ENCODE data around the gene ELMO2.

GRCh38 chr20:46423882-46424482, 17.6 kb upstream of the ELMO2 start:
- no peak for TF ChIP-seq EZH2phosphoT487 (IDR thresholded peaks at IDR 0.05; ENCODE audit: borderline replicate concordance, low read length)
- TF ChIP-seq, protein P1, sequence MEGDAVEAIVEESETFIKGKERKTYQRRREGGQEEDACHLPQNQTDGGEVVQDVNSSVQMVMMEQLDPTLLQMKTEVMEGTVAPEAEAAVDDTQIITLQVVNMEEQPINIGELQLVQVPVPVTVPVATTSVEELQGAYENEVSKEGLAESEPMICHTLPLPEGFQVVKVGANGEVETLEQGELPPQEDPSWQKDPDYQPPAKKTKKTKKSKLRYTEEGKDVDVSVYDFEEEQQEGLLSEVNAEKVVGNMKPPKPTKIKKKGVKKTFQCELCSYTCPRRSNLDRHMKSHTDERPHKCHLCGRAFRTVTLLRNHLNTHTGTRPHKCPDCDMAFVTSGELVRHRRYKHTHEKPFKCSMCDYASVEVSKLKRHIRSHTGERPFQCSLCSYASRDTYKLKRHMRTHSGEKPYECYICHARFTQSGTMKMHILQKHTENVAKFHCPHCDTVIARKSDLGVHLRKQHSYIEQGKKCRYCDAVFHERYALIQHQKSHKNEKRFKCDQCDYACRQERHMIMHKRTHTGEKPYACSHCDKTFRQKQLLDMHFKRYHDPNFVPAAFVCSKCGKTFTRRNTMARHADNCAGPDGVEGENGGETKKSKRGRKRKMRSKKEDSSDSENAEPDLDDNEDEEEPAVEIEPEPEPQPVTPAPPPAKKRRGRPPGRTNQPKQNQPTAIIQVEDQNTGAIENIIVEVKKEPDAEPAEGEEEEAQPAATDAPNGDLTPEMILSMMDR (IDR thresholded peaks at IDR 0.05; ENCODE audit: low read depth, low read length, poor library complexity, severe bottlenecking) = no peak
